Natural killer cell (primary cell): ENCODE measurements around the gene EZR. TPM values are rescaled to one million over a fixed set of nuclear protein-coding genes. Genes with fewer than 3 reads are reported as not detected.

Experiments used
- ATAC-seq, 3 donors: fragments of 150-1000 bp in 2 of 3; fragments of 200-7000 bp in 1 of 3; cut with Tn5 transposase; 1 replicate in 1 of 3; 2 replicates in 2 of 3; pipeline ENCODE4 v1.10.0; 2021; ENCODE audit warnings: mild to moderate bottlenecking in 2 of 3, moderate library complexity in 2 of 3
- DNase-seq, 2 donors: peaks; one replicate each; pipeline versions ENCODE4 v3.0.0 to v3.0.0-alpha.2; 2013 to 2021; ENCODE audit warnings: mixed read lengths in 1 of 2
- H3K27ac ChIP-seq: one replicate; pipeline ENCODE4 v1.5.1; 2013; ENCODE audit warnings: mild to moderate bottlenecking, low read length
- H3K27me3 ChIP-seq: one replicate; pipeline ENCODE4 v1.6.1; 2013; ENCODE audit warnings: low read length; ENCODE audit not compliant: control insufficient read depth, insufficient read depth
- H3K36me3 ChIP-seq: one replicate; pipeline ENCODE4 v1.6.1; 2013; ENCODE audit warnings: low read length; ENCODE audit not compliant: control insufficient read depth, insufficient read depth
- H3K4me1 ChIP-seq: one replicate; pipeline ENCODE4 v1.6.1; 2013; ENCODE audit warnings: low read length; ENCODE audit not compliant: control insufficient read depth, insufficient read depth
- H3K4me3 ChIP-seq: one replicate; pipeline ENCODE4 v1.5.1; 2013; ENCODE audit warnings: low read length
- H3K9me3 ChIP-seq: one replicate; pipeline ENCODE4 v1.6.1; 2013; ENCODE audit warnings: low read length; ENCODE audit not compliant: control insufficient read depth, insufficient read depth
- H3K27ac Mint-ChIP-seq, 2 donors: one replicate each; pipeline ENCODE4 v1.8.0; 2022; ENCODE audit warnings: mild to moderate bottlenecking in 2 of 2, mixed read lengths in 2 of 2, moderate library complexity in 1 of 2
- H3K27me3 Mint-ChIP-seq, 2 donors: one replicate each; pipeline ENCODE4 v1.8.0; 2022; ENCODE audit warnings: low read depth in 2 of 2, mixed read lengths in 2 of 2
- H3K36me3 Mint-ChIP-seq: one replicate; pipeline ENCODE4 v1.8.0; 2022; ENCODE audit warnings: mixed read lengths
- H3K4me1 Mint-ChIP-seq, 2 donors: one replicate each; pipeline ENCODE4 v1.8.0; 2022; ENCODE audit warnings: mixed read lengths in 2 of 2
- H3K4me3 Mint-ChIP-seq: one replicate; pipeline ENCODE4 v1.8.0; 2022; ENCODE audit warnings: mild to moderate bottlenecking, moderate library complexity, mixed read lengths
- H3K9me3 Mint-ChIP-seq, 2 donors: one replicate each; pipeline ENCODE4 v1.8.0; 2022; ENCODE audit warnings: mixed read lengths in 2 of 2
- WGBS: methylation state at CpG from one replicate; pipeline ENCODE4 v1.1.7; 2013; ENCODE audit warnings: missing lambda C conversion rate; ENCODE audit not compliant: insufficient coverage; 5-methylcytosine and 5-hydroxymethylcytosine counted together
- intact Hi-C: fragments of 100-400 bp; cut with micrococcal nuclease; formaldehyde crosslinking; loops from one replicate; pipeline ENCODE4 v1.14.2; 2022
- total RNA-seq, 4 donors: library from RNA; stranded (reverse); fragments of 120-200 nt in 1 of 4; gene quantifications; one replicate each; pipeline versions ENCODE4 v1.2.3 to v1.2.4, GENCODE V29; 2013 to 2022
- TF ChIP-seq, protein P1 (sequence below): fragments of 200-600 bp; IDR thresholded peaks from one replicate; pipeline ENCODE4 v1.8.0; 2022; ENCODE audit warnings: antibody characterized with exemption

The EZR gene
- total RNA-seq, 3 donors from 2014 or later (not counting 1 experiment from before 2014, with no cell fraction given): 119 to 157 (median 133) TPM

DNA sequence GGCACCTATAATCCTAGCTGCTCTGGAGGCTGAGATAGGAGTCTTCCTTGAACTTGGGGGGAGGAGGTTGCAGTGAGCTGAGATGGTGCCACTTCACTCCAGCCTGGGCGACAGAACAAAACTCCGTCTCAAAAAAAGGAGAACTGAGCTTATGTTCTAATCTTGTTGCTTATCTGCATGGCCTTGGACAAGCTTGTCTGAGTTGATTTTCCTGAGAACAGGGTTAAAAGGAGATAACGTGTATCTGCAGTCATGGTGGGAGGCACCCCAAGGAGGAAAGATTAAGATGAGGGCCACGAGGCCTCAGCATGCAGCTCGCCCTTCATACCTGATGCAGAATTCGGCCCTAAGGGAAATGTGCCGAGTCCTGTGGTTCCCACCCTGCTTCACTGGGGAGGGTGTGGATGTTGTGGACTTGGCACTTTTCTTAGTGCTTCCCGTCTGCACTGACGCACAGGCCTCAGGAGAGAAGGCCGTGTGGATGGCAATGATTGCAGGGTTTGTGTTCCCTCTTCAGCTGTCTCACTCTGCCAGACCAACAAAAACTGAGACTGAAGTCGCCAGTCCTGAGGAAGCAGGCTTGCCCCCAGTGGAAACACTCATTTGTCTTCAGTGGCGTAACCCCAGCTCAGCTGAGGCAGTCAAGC lies 56.3 kb downstream of the EZR start:
- peak overlapping the region; percentile 17 to 75 for H3K27ac Mint-ChIP-seq
- H3K36me3 Mint-ChIP-seq: peaks cover 20% of the 10 kb centered on the region
- TF ChIP-seq, protein P1, sequence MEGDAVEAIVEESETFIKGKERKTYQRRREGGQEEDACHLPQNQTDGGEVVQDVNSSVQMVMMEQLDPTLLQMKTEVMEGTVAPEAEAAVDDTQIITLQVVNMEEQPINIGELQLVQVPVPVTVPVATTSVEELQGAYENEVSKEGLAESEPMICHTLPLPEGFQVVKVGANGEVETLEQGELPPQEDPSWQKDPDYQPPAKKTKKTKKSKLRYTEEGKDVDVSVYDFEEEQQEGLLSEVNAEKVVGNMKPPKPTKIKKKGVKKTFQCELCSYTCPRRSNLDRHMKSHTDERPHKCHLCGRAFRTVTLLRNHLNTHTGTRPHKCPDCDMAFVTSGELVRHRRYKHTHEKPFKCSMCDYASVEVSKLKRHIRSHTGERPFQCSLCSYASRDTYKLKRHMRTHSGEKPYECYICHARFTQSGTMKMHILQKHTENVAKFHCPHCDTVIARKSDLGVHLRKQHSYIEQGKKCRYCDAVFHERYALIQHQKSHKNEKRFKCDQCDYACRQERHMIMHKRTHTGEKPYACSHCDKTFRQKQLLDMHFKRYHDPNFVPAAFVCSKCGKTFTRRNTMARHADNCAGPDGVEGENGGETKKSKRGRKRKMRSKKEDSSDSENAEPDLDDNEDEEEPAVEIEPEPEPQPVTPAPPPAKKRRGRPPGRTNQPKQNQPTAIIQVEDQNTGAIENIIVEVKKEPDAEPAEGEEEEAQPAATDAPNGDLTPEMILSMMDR: no peak
- H3K4me1 Mint-ChIP-seq: peaks cover 5% of the 10 kb centered on the region in 2 donors
- no peaks in the 10 kb centered on the region for H3K27me3 Mint-ChIP-seq
- Histone ChIP-seq H3K9me3 (no peaks in the 10 kb centered on the region), H3K36me3 (peaks cover 77% of the 10 kb centered on the region), H3K4me1 (no peaks in the 10 kb centered on the region), H3K27me3 (no peaks in the 10 kb centered on the region), H3K4me3 (no peak overlapping the region), H3K27ac (no peak overlapping the region)
- intact Hi-C loops: no loop called here
- no peak overlapping the region for H3K4me3 Mint-ChIP-seq
- no peaks in the 10 kb centered on the region for H3K9me3 Mint-ChIP-seq
- WGBS: 93% methylated on average over 12 of the region's 12 CpGs
- DNase-seq (no peak), ATAC-seq (no peak)

- no peak overlapping the region for H3K4me3 Mint-ChIP-seq
- no peaks in the 10 kb centered on the region for H3K9me3 ChIP-seq
- intact Hi-C loops: no loop called here
- H3K4me1 Mint-ChIP-seq: peaks cover 0 to 5% of the 10 kb centered on the region in 2 donors
- H3K9me3 Mint-ChIP-seq: no peaks in the 10 kb centered on the region
- TF ChIP-seq, protein P1: no peak
- H3K36me3 Mint-ChIP-seq: peaks cover 14% of the 10 kb centered on the region
- WGBS: 95% methylated on average over 9 of the region's 10 CpGs
- ATAC-seq (no peak), DNase-seq (no peak)
- H3K27ac ChIP-seq: no peak overlapping the region
- H3K27ac Mint-ChIP-seq: peak overlapping the region; percentile 17 to 75
- H3K4me3 ChIP-seq: no peak overlapping the region
- H3K36me3 ChIP-seq: peaks cover 74% of the 10 kb centered on the region
- no peaks in the 10 kb centered on the region for H3K27me3 ChIP-seq
- H3K4me1 ChIP-seq: no peaks in the 10 kb centered on the region
- no peaks in the 10 kb centered on the region for H3K27me3 Mint-ChIP-seq
Observed at GRCh38 chr6:158761746-158762145, 57.4 kb downstream of the EZR start.

DNA sequence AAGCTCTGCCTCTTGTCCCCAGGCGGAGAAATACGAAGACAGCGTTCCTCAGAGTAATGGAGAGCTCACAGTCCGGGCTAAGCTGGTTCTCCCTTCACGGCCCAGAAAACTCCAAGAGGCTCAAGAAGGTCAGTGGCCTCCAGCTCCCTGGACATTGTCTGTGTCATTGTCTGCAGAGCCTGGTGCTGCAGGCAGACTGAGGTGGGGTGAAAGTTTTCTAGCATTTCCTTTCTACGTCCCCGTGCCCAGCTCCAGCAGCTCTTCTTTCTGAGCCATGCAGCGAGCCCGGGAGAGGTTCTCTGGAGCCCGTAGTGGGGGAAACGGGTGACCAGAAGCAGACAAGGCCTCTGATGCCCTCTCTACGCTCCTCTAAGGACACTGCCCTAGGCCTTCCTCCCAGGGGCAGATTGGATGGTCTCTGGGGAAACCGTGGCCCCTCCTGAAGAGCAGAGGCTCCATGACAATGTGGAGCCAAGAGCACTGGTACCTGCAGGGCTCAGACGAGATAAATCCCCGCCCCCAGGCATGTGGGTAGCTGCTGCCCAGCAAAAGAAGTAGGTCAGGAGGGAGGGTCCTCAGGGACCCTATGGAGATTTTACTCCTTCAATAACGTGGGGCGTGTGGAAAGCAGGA lies 58.4 kb downstream of the EZR start:
- TF ChIP-seq, protein P1: no peak
- 90% methylated on average over 17 of the region's 17 CpGs for whole genome bisulfite sequencing
- Mint-ChIP-seq H3K36me3 (peaks cover 14% of the 10 kb centered on the region), H3K4me3 (no peak overlapping the region), H3K4me1 (peaks cover 0 to 5% of the 10 kb centered on the region in 2 donors), H3K27ac (no peak overlapping the region), H3K9me3 (no peaks in the 10 kb centered on the region), H3K27me3 (no peaks in the 10 kb centered on the region)
- Histone ChIP-seq H3K27me3 (no peaks in the 10 kb centered on the region), H3K36me3 (peaks cover 65% of the 10 kb centered on the region), H3K27ac (no peak overlapping the region), H3K9me3 (no peaks in the 10 kb centered on the region), H3K4me1 (no peaks in the 10 kb centered on the region), H3K4me3 (no peak overlapping the region)
- no peak for DNase-seq
- intact Hi-C loops: no loop called here
- no peak for ATAC-seq
